Measurements from ENCODE around the gene ITGA1.
A peak's percentile ranks its signal among the peaks of the same experiment; 100 is the strongest.

- TF ChIP-seq CTCF (conservative IDR thresholded peaks at IDR 0.05 in 1 of 2, IDR thresholded peaks at IDR 0.05 in 1 of 2; ENCODE audit: extremely low read depth in 1 of 2, insufficient read depth in 1 of 2, low read depth in 1 of 2, low read length in 2 of 2) (peak; percentile 43 to 64), EZH2 (IDR thresholded peaks at IDR 0.05; ENCODE audit: borderline replicate concordance, low read length) (no peak)
These were observed 127.6 kb downstream of the ITGA1 start for GRCh38 chr5:52915176-52915875.
